Central memory CD8-positive, alpha-beta T cell (primary cell): ENCODE measurements around the gene SKOR1.

ENCODE experiments used
- ATAC-seq: fragments of 150-1000 bp; cut with Tn5 transposase; replicated peaks from 2 replicates; pipeline ENCODE4 v1.10.0; 2022; ENCODE audit warnings: mild to moderate bottlenecking, moderate FRiP score, moderate number of reproducible peaks; ENCODE audit not compliant: poor library complexity, severe bottlenecking; ENCODE audit errors: extremely low read depth
- DNase-seq, 2 donors: peaks; one replicate each; pipeline ENCODE4 v3.0.0; 2021; ENCODE audit warnings: low spot score in 2 of 2
- H3K27ac Mint-ChIP-seq: one replicate; pipeline ENCODE4 v1.8.0; 2022; ENCODE audit warnings: low read depth, mild to moderate bottlenecking, moderate library complexity, mixed read lengths
- H3K27me3 Mint-ChIP-seq: one replicate; pipeline ENCODE4 v1.8.0; 2022; ENCODE audit warnings: mixed read lengths
- H3K36me3 Mint-ChIP-seq: one replicate; pipeline ENCODE4 v1.8.0; 2022; ENCODE audit warnings: mild to moderate bottlenecking, moderate library complexity, mixed read lengths; ENCODE audit not compliant: insufficient read depth
- H3K4me1 Mint-ChIP-seq: one replicate; pipeline ENCODE4 v1.8.0; 2022; ENCODE audit warnings: mixed read lengths
- H3K4me3 Mint-ChIP-seq: one replicate; pipeline ENCODE4 v1.8.0; 2022; ENCODE audit warnings: mild to moderate bottlenecking, moderate library complexity, mixed read lengths
- H3K9me3 Mint-ChIP-seq: one replicate; pipeline ENCODE4 v1.8.0; 2022; ENCODE audit warnings: mixed read lengths

The SKOR1 gene

GRCh38 chr15:67801926-67802914 lies 23.1 kb upstream of the SKOR1 start:
- H3K27ac Mint-ChIP-seq: no peak overlapping the region
- H3K9me3 Mint-ChIP-seq: no peaks in the 10 kb centered on the region
- DNase-seq (no peak), ATAC-seq (no peak)
- no peaks in the 10 kb centered on the region for H3K4me1 Mint-ChIP-seq
- H3K4me3 Mint-ChIP-seq: no peak overlapping the region
- H3K27me3 Mint-ChIP-seq: no peaks in the 10 kb centered on the region
- peaks cover 3% of the 10 kb centered on the region for H3K36me3 Mint-ChIP-seq

GRCh38 chr15:67803299-67803698 lies 22.0 kb upstream of the SKOR1 start:
- H3K4me1 Mint-ChIP-seq: no peaks in the 10 kb centered on the region
- no peak for ATAC-seq
- H3K27me3 Mint-ChIP-seq: no peaks in the 10 kb centered on the region
- H3K9me3 Mint-ChIP-seq: no peaks in the 10 kb centered on the region
- DNase-seq: no peak
- H3K36me3 Mint-ChIP-seq: peaks cover 3% of the 10 kb centered on the region
- H3K4me3 Mint-ChIP-seq: no peak overlapping the region
- H3K27ac Mint-ChIP-seq: no peak overlapping the region

- ATAC-seq (no peak), DNase-seq (no peak)
- no peak overlapping the region for H3K4me3 Mint-ChIP-seq
- H3K9me3 Mint-ChIP-seq: no peaks in the 10 kb centered on the region
- no peaks in the 10 kb centered on the region for H3K27me3 Mint-ChIP-seq
- H3K4me1 Mint-ChIP-seq: no peaks in the 10 kb centered on the region
- H3K36me3 Mint-ChIP-seq: peaks cover 3% of the 10 kb centered on the region
- H3K27ac Mint-ChIP-seq: peak overlapping the region; percentile 59
Measured at GRCh38 chr15:67803996-67804843, 21.1 kb upstream of the SKOR1 start.

- Mint-ChIP-seq H3K9me3 (no peaks in the 10 kb centered on the region), H3K4me3 (no peak overlapping the region), H3K4me1 (no peaks in the 10 kb centered on the region), H3K27ac (no peak overlapping the region), H3K27me3 (no peaks in the 10 kb centered on the region), H3K36me3 (peaks cover 3% of the 10 kb centered on the region)
- no peak for ATAC-seq
- DNase-seq: no peak
Measured at GRCh38 chr15:67805008-67805665, 20.2 kb upstream of the SKOR1 start.

- Mint-ChIP-seq H3K4me1 (no peaks in the 10 kb centered on the region), H3K9me3 (no peaks in the 10 kb centered on the region), H3K4me3 (no peak overlapping the region), H3K36me3 (peaks cover 3% of the 10 kb centered on the region), H3K27me3 (no peaks in the 10 kb centered on the region), H3K27ac (no peak overlapping the region)
- DNase-seq (no peak), ATAC-seq (no peak)
Measured at GRCh38 chr15:67805666-67806516, 19.4 kb upstream of the SKOR1 start.

- DNase-seq: no peak
- no peak overlapping the region for H3K27ac Mint-ChIP-seq
- peaks cover 3% of the 10 kb centered on the region for H3K36me3 Mint-ChIP-seq
- no peaks in the 10 kb centered on the region for H3K4me1 Mint-ChIP-seq
- H3K4me3 Mint-ChIP-seq: no peak overlapping the region
- no peaks in the 10 kb centered on the region for H3K9me3 Mint-ChIP-seq
- H3K27me3 Mint-ChIP-seq: no peaks in the 10 kb centered on the region
- no peak for ATAC-seq
Measured at GRCh38 chr15:67806536-67806935, 18.8 kb upstream of the SKOR1 start.

DNA sequence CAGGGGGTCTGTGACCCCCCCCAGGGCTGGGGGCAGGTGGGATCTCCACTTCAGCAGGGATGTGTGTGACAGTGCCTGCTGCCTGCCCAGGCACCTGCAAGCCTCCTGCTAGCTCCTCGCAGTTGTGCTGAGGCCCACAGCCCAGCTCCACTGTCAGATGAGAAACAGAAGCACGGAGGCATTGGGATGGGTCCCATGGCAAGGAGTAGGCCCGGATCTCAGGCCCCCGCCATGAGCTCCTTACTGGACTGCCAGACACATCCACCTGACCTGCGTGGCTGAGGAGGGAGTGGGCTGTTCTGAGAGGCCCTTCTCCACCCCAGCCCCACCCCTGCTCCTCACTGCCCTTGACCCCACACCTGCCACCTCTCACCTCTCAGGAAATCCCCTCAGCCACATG lies 18.2 kb upstream of the SKOR1 start:
- peaks cover 1% of the 10 kb centered on the region for H3K36me3 Mint-ChIP-seq
- no peaks in the 10 kb centered on the region for H3K27me3 Mint-ChIP-seq
- no peak for DNase-seq
- no peak overlapping the region for H3K4me3 Mint-ChIP-seq
- H3K27ac Mint-ChIP-seq: no peak overlapping the region
- no peaks in the 10 kb centered on the region for H3K9me3 Mint-ChIP-seq
- ATAC-seq: no peak
- no peaks in the 10 kb centered on the region for H3K4me1 Mint-ChIP-seq

- DNase-seq: no peak
- Mint-ChIP-seq H3K27me3 (no peaks in the 10 kb centered on the region), H3K9me3 (no peaks in the 10 kb centered on the region), H3K36me3 (no peaks in the 10 kb centered on the region), H3K4me1 (no peaks in the 10 kb centered on the region), H3K27ac (no peak overlapping the region), H3K4me3 (no peak overlapping the region)
- no peak for ATAC-seq
Measured at GRCh38 chr15:67807836-67808235, 17.5 kb upstream of the SKOR1 start.

GRCh38 chr15:67808821-67809220 lies 16.5 kb upstream of the SKOR1 start:
- Mint-ChIP-seq H3K27ac (peak overlapping the region; percentile 54), H3K4me1 (no peaks in the 10 kb centered on the region), H3K36me3 (peaks cover 2% of the 10 kb centered on the region), H3K4me3 (no peak overlapping the region), H3K9me3 (no peaks in the 10 kb centered on the region), H3K27me3 (no peaks in the 10 kb centered on the region)
- ATAC-seq (no peak), DNase-seq (no peak)

DNA sequence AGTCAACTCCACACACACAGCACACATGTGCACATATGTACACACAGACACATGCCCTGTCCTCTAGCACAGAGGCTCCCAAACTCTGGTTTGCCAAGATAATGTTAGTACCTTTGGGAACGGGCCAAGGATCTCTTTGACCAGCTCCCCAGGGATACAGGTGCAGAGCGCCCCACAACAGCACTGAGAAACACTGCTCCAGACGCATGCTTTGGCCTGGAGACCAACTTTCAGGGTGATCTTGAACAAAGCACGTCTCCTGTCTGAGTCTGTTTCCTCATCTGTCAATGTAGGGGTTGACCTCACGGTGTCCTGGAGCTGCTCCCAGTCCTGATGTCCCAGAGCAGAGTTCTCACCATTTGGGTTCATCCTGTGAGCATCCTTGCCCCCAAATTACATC lies 15.9 kb upstream of the SKOR1 start:
- H3K36me3 Mint-ChIP-seq: peaks cover 2% of the 10 kb centered on the region
- no peak for ATAC-seq

DNA sequence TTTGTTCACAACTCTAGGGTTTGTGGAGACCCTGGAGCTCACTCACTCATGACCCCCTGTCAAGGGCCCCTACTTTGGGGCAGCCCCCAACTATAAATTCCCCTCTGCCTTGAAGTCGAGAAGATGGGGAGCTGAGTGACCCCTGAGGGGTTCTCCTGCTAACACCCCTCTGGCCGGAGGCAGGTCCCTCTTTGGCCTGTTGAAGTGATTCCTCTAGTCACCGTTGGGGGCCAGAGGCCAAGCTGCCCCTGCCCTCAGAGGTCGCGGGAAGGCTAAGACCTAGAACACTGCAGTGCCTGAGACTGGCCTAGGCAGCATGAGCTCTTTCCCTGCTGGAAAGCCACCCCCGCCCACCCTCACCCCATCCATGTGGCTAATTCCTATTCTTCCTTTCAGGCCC lies 15.4 kb upstream of the SKOR1 start:
- Mint-ChIP-seq H3K9me3 (no peaks in the 10 kb centered on the region), H3K4me3 (no peak overlapping the region), H3K4me1 (no peaks in the 10 kb centered on the region), H3K27me3 (no peaks in the 10 kb centered on the region), H3K36me3 (peaks cover 2% of the 10 kb centered on the region), H3K27ac (no peak overlapping the region)
- ATAC-seq (no peak), DNase-seq (no peak)

More for the DNA sequence above, 15.9 kb upstream of the SKOR1 start:
- no peak overlapping the region for H3K27ac Mint-ChIP-seq
- H3K9me3 Mint-ChIP-seq: no peaks in the 10 kb centered on the region
- no peak overlapping the region for H3K4me3 Mint-ChIP-seq
- H3K27me3 Mint-ChIP-seq: no peaks in the 10 kb centered on the region
- no peak for DNase-seq
- H3K4me1 Mint-ChIP-seq: no peaks in the 10 kb centered on the region

DNA sequence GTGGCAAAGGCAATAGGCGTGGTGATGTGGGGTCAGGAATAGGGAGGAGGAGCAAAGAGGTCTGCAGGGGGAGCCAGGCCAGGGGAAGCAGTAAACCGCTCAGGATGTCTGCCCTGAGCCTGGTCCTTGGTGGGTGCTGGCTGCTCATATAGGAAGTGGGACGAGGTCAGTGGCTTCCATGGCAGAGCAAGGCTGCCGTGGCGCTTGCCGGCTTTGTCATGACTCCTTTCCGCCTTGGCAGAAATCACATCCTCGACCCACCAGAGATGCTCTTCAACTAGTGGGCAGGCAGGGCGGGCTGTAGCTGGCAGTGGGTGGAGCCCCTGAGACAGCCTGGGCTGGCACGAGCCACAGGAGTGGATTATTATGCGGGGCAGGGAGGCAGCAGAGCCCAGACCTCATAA lies 13.1 kb upstream of the SKOR1 start:
- no peaks in the 10 kb centered on the region for H3K9me3 Mint-ChIP-seq
- H3K27me3 Mint-ChIP-seq: peaks cover 12% of the 10 kb centered on the region
- ATAC-seq (no peak), DNase-seq (no peak)
- H3K4me3 Mint-ChIP-seq: no peak overlapping the region
- peaks cover 2% of the 10 kb centered on the region for H3K36me3 Mint-ChIP-seq
- H3K27ac Mint-ChIP-seq: no peak overlapping the region
- no peaks in the 10 kb centered on the region for H3K4me1 Mint-ChIP-seq
